Body of pancreas (tissue), 4 donors: ENCODE measurements around the gene HECTD3.

Experiments
- POLR2A ChIP-seq, 3 donors: fragments of 450-650 bp; IDR thresholded peaks; one replicate each; pipeline ENCODE4 v1.6.1; 2016; ENCODE audit warnings: antibody characterized with exemption in 3 of 3, mild to moderate bottlenecking in 2 of 3
- TF ChIP-seq, protein P1 (sequence below), 7 experiments: fragments of 450-650 bp in 4 of 7; fragments of 200-600 bp in 3 of 7; sonication (generic) in 3 of 7; IDR thresholded peaks; one replicate each; pipeline ENCODE4 v1.5.1; 2016 to 2019; ENCODE audit warnings: antibody characterized with exemption in 7 of 7

DNA sequence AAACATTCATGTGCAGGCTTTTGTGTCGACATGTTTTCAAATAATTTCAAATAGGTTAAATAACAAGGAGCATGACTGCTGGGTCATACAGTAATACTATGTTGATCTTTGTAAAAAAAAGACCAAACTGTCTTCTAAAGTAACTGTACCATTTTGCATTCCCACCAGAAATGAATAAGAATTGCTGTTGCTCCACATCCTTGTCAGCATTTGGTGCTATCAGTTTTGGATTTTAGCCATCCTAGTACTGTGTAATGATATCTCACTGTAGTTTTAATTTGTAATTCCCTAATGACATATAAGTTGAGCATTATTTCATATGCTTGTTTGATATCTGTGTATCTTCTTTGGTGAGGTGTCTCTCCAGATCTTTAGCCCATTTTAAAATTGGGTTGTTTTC lies 12.5 kb upstream of the HECTD3 start:
- no peak for TF ChIP-seq POLR2A (IDR thresholded peaks at IDR 0.05)
- TF ChIP-seq, protein P1, sequence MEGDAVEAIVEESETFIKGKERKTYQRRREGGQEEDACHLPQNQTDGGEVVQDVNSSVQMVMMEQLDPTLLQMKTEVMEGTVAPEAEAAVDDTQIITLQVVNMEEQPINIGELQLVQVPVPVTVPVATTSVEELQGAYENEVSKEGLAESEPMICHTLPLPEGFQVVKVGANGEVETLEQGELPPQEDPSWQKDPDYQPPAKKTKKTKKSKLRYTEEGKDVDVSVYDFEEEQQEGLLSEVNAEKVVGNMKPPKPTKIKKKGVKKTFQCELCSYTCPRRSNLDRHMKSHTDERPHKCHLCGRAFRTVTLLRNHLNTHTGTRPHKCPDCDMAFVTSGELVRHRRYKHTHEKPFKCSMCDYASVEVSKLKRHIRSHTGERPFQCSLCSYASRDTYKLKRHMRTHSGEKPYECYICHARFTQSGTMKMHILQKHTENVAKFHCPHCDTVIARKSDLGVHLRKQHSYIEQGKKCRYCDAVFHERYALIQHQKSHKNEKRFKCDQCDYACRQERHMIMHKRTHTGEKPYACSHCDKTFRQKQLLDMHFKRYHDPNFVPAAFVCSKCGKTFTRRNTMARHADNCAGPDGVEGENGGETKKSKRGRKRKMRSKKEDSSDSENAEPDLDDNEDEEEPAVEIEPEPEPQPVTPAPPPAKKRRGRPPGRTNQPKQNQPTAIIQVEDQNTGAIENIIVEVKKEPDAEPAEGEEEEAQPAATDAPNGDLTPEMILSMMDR (IDR thresholded peaks at IDR 0.05), result no peak
